ENCODE data around the gene PCNP. TPM values are rescaled to one million over a fixed set of nuclear protein-coding genes. Genes with fewer than 3 reads are reported as not detected.
"Not testable (repeated sequence)": the region's sequence is repeated elsewhere in the genome, so short reads cannot be mapped to it uniquely, and the experiment has no call there.

Gene PCNP
- total and polyA plus RNA-seq, 9 donors: 104 to 237 (median 164) TPM

GRCh38 chr3:101602731-101603130, 28.8 kb downstream of the PCNP start:
- no peaks in the 10 kb centered on the region for H3K27me3 ChIP-seq
- TF ChIP-seq, protein P1, sequence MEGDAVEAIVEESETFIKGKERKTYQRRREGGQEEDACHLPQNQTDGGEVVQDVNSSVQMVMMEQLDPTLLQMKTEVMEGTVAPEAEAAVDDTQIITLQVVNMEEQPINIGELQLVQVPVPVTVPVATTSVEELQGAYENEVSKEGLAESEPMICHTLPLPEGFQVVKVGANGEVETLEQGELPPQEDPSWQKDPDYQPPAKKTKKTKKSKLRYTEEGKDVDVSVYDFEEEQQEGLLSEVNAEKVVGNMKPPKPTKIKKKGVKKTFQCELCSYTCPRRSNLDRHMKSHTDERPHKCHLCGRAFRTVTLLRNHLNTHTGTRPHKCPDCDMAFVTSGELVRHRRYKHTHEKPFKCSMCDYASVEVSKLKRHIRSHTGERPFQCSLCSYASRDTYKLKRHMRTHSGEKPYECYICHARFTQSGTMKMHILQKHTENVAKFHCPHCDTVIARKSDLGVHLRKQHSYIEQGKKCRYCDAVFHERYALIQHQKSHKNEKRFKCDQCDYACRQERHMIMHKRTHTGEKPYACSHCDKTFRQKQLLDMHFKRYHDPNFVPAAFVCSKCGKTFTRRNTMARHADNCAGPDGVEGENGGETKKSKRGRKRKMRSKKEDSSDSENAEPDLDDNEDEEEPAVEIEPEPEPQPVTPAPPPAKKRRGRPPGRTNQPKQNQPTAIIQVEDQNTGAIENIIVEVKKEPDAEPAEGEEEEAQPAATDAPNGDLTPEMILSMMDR (IDR thresholded peaks at IDR 0.05): no peak
- TF ChIP-seq POLR2A (IDR thresholded peaks at IDR 0.05) (no peak), EP300 (IDR thresholded peaks at IDR 0.05) (no peak)
- H3K27ac ChIP-seq: no peak overlapping the region
- no peak overlapping the region for H3K4me3 ChIP-seq
- no peaks in the 10 kb centered on the region for H3K9me3 ChIP-seq
- no peak for DNase-seq
- H3K4me1 ChIP-seq (ENCODE audit: insufficient read depth): no peaks in the 10 kb centered on the region
- intact Hi-C loops (cut with DNase I): no loop called here
- no peaks in the 10 kb centered on the region for H3K36me3 ChIP-seq
- WGBS, 3 donors: 88 to 91% (median 89%) methylated on average over 3 of the region's 3 CpGs

DNA sequence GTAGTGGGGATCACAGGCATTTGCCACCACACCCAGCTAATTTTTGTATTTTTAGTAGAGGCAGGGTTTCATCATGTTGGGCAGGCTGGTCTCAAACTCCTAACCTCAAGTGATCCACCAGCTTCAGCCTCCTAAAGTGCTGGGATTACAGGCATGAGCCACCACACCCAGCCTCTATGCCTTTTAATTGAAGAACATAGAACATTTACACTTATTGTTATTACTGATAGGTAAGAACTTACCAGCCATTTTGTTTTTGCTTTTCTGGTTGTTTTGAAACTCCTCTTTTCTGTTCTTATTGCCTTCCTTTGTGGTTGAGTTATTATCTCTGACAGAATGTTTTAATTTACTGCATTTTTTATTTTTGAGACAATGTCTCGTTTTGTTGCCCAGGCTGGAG, 29.2 kb downstream of the PCNP start:
- Histone ChIP-seq H3K36me3 (no peaks in the 10 kb centered on the region), H3K27ac (no peak overlapping the region), H3K9me3 (no peaks in the 10 kb centered on the region), H3K4me1 (ENCODE audit: insufficient read depth) (no peaks in the 10 kb centered on the region), H3K27me3 (no peaks in the 10 kb centered on the region), H3K4me3 (no peak overlapping the region)
- WGBS, 3 donors: 85 to 100% (median 93%) methylated on average over 1 of the region's 1 CpG
- TF ChIP-seq, protein P1 (IDR thresholded peaks at IDR 0.05): no peak
- TF ChIP-seq POLR2A (IDR thresholded peaks at IDR 0.05) (no peak), EP300 (IDR thresholded peaks at IDR 0.05) (no peak)
- intact Hi-C loops (cut with DNase I): no loop called here
- no peak for DNase-seq

DNA sequence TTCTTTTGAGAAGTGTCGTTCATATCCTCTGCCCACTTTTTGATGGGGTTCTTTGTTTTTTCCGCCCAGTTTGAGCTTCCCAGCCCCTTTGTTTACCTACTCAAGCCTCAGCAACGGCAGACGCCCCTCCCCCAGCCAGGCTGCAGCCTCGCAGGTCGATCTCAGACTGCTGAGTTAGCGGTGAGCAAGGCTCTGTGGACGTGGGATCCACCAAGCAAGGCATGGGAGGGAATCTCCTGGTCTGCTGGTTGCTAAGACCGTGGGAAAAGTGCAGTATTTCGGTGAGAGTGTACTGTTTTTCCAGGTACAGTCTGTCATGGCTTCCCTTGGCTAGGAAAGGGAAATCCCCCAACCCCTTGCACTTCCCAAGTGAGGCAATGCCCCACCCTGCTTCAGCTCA, 31.4 kb downstream of the PCNP start:
- 79 to 83% (median 79%) methylated on average over 10 of the region's 10 CpGs for WGBS, 3 donors

GRCh38 chr3:101611023-101611422, 37.0 kb downstream of the PCNP start:
- H3K9me3 ChIP-seq: no peaks in the 10 kb centered on the region
- TF ChIP-seq EP300 (IDR thresholded peaks at IDR 0.05) (no peak), POLR2A (IDR thresholded peaks at IDR 0.05) (no peak)
- TF ChIP-seq, protein P1 (IDR thresholded peaks at IDR 0.05): no peak
- intact Hi-C loops (cut with DNase I): no loop called here
- H3K27ac ChIP-seq: no peak overlapping the region
- no peak for DNase-seq
- no peaks in the 10 kb centered on the region for H3K4me1 ChIP-seq (ENCODE audit: insufficient read depth)
- H3K36me3 ChIP-seq: no peaks in the 10 kb centered on the region
- no peak overlapping the region for H3K4me3 ChIP-seq
- no peaks in the 10 kb centered on the region for H3K27me3 ChIP-seq
- WGBS, 3 donors: 75 to 82% (median 82%) methylated on average over 2 of the region's 2 CpGs

More for the DNA sequence above, 31.4 kb downstream of the PCNP start:
- intact Hi-C loops (cut with DNase I); H3K27me3 ChIP-seq; H3K4me3 ChIP-seq; H3K9me3 ChIP-seq; H3K4me1 ChIP-seq (ENCODE audit: insufficient read depth); H3K36me3 ChIP-seq; DNase-seq; H3K27ac ChIP-seq: not testable (repeated sequence)

DNA sequence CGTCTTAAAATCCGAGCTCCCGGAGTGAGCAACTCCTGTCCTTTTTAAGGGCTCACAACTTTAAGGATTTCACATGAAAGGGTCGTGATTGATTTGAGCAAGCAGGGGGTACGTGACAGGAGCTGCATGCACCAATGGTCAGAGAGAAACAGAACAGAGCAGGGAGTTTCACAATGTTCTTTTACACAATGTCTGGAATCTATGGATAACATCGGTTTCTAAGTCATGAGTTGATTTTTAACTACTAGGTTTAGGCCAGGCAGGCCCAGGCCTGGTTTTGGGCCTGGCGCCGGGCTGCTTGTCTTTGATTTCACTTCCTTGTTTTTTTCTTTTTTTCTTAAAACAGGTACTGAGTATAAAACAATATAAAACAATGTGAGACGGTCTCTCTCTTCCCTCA, 39.0 kb downstream of the PCNP start:
- intact Hi-C loops (cut with DNase I); H3K4me3 ChIP-seq; H3K27ac ChIP-seq; H3K4me1 ChIP-seq (ENCODE audit: insufficient read depth); DNase-seq; H3K9me3 ChIP-seq; H3K27me3 ChIP-seq; H3K36me3 ChIP-seq: not testable (repeated sequence)
- 84 to 90% (median 86%) methylated on average over 8 to 9 of the region's 9 CpGs for WGBS, 3 donors

DNA sequence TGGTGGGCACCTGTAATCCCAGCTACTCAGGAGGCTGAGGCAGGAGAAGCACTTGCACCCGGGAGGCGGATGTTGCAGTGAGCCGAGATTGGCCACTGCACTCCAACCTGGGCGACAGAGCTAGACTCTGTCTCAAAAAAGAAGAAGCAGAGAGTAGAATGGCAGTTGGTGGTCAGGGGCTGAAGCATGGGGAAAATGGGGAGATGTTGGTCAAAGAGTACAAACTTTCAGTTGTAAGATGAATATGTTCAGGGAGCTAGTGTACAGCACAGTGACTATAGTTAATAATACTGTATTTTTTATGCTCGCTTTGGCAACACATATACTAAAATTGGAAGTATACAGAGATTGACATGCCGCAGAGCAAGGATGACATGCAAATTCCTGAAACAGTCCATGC, 41.5 kb downstream of the PCNP start:
- Histone ChIP-seq H3K4me3 (no peak overlapping the region), H3K9me3 (no peaks in the 10 kb centered on the region), H3K4me1 (ENCODE audit: insufficient read depth) (no peaks in the 10 kb centered on the region), H3K27ac (no peak overlapping the region), H3K36me3 (no peaks in the 10 kb centered on the region), H3K27me3 (no peaks in the 10 kb centered on the region)
- 93 to 97% (median 95%) methylated on average over 6 of the region's 6 CpGs for WGBS, 3 donors
- intact Hi-C loops (cut with DNase I): no loop called here
- TF ChIP-seq POLR2A (IDR thresholded peaks at IDR 0.05) (no peak), EP300 (IDR thresholded peaks at IDR 0.05) (no peak)
- TF ChIP-seq, protein P1 (IDR thresholded peaks at IDR 0.05): no peak
- no peak for DNase-seq

All from ovary (tissue), 9 donors.